Progenitor cell of endocrine pancreas (in vitro differentiated cells): ENCODE measurements around the gene DOK4. TPM values are rescaled to one million over a fixed set of nuclear protein-coding genes. Genes with fewer than 3 reads are reported as not detected.
A peak's percentile ranks its signal among the peaks of the same experiment; 100 is the strongest.

Experiments
- DNase-seq: peaks from one replicate; pipeline ENCODE4 v3.0.0; 2021; ENCODE audit warnings: low spot score; ENCODE audit not compliant: unreplicated experiment
- H3K27ac Mint-ChIP-seq: 2 replicates; pipeline ENCODE4 v1.8.0; 2021; ENCODE audit warnings: mild to moderate bottlenecking, moderate library complexity, mixed read lengths
- H3K27me3 Mint-ChIP-seq: 2 replicates; pipeline ENCODE4 v1.8.0; 2021; ENCODE audit warnings: mixed read lengths
- H3K36me3 Mint-ChIP-seq: 2 replicates; pipeline ENCODE4 v1.8.0; 2022; ENCODE audit warnings: mixed read lengths; ENCODE audit not compliant: insufficient read depth
- H3K4me1 Mint-ChIP-seq: 2 replicates; pipeline ENCODE4 v1.8.0; 2021; ENCODE audit warnings: low read depth, mixed read lengths
- H3K4me3 Mint-ChIP-seq: 2 replicates; pipeline ENCODE4 v1.8.0; 2021; ENCODE audit warnings: low read depth, mild to moderate bottlenecking, moderate library complexity, mixed read lengths
- H3K9me3 Mint-ChIP-seq: 2 replicates; pipeline ENCODE4 v1.8.0; 2021; ENCODE audit warnings: low read depth, mixed read lengths
- total RNA-seq: library from RNA; stranded (reverse); gene quantifications from 2 replicates; pipeline ENCODE4 v1.2.1, GENCODE V29; 2021
- TF ChIP-seq, protein P1 (sequence below): fragments of 200-600 bp; sonication (generic); IDR thresholded peaks from one replicate; pipeline ENCODE4 v1.5.0; 2021; ENCODE audit warnings: antibody characterized with exemption, mild to moderate bottlenecking; ENCODE audit not compliant: unreplicated experiment

Gene DOK4
- total RNA-seq, 1 donor from 2014 or later: 35.0 TPM

DNA sequence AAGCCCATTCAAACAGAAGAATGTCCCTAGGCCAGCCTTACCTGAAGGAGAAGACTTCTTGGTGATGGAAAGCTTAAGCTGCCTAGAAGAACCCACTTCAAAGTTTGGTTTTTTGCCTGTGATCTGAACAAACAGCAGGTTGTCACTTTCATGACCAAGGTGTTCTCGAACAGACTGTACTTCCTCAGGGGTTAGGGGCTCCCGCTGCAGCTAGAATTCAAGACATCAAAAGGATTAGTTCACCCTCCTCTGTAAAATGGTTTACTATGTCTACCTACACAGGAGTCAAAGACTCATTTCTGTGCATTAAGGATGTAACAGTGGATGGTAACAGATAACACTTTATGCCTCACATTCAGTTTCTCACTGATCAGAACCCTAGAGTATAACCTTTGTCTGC, 52.3 kb downstream of the DOK4 start:
- H3K27ac Mint-ChIP-seq: no peak overlapping the region
- TF ChIP-seq, protein P1, sequence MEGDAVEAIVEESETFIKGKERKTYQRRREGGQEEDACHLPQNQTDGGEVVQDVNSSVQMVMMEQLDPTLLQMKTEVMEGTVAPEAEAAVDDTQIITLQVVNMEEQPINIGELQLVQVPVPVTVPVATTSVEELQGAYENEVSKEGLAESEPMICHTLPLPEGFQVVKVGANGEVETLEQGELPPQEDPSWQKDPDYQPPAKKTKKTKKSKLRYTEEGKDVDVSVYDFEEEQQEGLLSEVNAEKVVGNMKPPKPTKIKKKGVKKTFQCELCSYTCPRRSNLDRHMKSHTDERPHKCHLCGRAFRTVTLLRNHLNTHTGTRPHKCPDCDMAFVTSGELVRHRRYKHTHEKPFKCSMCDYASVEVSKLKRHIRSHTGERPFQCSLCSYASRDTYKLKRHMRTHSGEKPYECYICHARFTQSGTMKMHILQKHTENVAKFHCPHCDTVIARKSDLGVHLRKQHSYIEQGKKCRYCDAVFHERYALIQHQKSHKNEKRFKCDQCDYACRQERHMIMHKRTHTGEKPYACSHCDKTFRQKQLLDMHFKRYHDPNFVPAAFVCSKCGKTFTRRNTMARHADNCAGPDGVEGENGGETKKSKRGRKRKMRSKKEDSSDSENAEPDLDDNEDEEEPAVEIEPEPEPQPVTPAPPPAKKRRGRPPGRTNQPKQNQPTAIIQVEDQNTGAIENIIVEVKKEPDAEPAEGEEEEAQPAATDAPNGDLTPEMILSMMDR: no peak
- H3K9me3 Mint-ChIP-seq: no peaks in the 10 kb centered on the region
- H3K27me3 Mint-ChIP-seq: no peaks in the 10 kb centered on the region
- H3K4me1 Mint-ChIP-seq: no peaks in the 10 kb centered on the region
- H3K4me3 Mint-ChIP-seq: no peak overlapping the region
- H3K36me3 Mint-ChIP-seq: peaks cover 30% of the 10 kb centered on the region
- no peak for DNase-seq

DNA sequence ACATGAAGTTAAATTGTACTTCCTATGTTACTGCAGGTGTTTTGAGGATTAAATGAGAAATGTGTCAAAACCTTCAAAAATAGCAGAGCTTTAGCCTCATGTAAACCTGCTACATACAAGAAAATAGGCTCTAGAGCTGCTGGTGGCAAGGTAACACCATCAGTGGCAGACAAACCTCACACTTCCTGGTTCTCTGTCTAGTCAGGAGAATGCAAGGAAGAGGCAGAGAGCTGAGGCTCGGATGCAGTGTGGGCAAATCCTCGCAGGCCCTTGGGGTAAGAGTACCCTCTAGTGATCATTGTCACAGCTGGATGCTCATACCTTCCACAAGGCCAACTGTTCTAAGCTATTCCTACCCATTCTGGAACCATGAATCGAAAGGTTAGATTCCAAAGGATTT, 53.3 kb downstream of the DOK4 start:
- Mint-ChIP-seq H3K27me3 (no peaks in the 10 kb centered on the region), H3K9me3 (no peaks in the 10 kb centered on the region), H3K27ac (no peak overlapping the region), H3K4me1 (no peaks in the 10 kb centered on the region), H3K36me3 (peaks cover 32% of the 10 kb centered on the region), H3K4me3 (no peak overlapping the region)
- no peak for DNase-seq
- TF ChIP-seq, protein P1: no peak

DNA sequence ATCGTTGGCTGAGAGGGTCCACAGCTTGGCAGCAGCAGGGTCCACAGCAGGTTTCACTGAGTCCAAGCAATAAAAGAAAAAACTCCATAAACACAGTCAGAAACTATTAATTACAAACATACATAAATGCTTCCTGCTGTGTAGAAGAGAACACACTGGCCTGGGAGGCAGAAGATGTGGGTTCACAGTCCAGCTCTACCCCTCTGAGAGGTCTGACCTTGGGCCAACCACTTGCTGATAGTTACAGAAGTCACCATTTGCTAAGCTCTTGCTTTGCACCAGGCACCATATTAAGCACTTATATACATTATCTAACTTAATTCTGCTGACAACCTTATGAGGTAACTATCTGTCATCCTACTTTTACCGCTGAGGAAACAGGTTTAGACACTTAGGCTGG, 53.8 kb downstream of the DOK4 start:
- H3K9me3 Mint-ChIP-seq: no peaks in the 10 kb centered on the region
- TF ChIP-seq, protein P1: no peak
- H3K27me3 Mint-ChIP-seq: no peaks in the 10 kb centered on the region
- H3K4me1 Mint-ChIP-seq: no peaks in the 10 kb centered on the region
- no peak overlapping the region for H3K4me3 Mint-ChIP-seq
- no peak for DNase-seq
- H3K27ac Mint-ChIP-seq: no peak overlapping the region
- peaks cover 35% of the 10 kb centered on the region for H3K36me3 Mint-ChIP-seq

DNA sequence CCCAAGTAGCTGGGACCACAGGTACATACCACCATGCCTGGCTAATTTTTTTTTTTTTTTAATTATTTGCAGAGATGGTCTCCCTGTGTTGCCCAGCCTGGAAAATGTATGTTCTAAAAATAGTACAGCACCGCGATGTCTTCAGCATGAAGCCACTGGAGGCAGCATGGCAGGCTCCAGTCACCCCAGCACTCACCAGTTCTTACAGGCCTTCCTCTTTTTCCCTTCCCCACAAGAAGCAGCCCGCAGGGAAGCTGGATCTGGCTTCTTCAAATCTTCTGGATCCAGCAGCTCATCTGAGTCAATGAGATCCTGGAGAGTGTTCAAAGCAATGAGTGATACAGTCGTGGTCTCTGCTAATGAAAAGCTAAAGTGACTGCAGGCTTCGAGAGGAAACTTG, 55.3 kb downstream of the DOK4 start:
- Mint-ChIP-seq H3K27ac (no peak overlapping the region), H3K9me3 (no peaks in the 10 kb centered on the region), H3K36me3 (peaks cover 35% of the 10 kb centered on the region), H3K4me1 (no peaks in the 10 kb centered on the region), H3K27me3 (no peaks in the 10 kb centered on the region), H3K4me3 (no peak overlapping the region)
- TF ChIP-seq, protein P1: no peak
- DNase-seq: no peak

DNA sequence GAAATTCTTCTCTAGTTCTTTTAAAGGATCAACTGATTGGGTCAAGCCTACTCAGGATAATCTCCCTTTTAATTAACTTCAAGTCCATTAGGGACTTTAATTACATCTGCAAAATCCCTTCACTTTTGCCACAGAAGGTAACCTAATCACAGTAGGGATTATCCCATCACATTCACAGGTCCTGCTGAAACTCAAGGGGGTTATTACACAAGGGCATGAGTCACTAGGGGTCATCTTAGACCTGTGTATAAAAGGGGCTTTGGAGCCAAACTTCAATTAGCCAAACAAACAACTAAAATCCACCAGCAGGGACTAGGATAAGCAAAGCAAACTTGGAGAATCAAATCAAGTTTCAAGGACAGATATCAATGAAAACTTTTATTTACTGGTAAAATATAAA, 58.5 kb downstream of the DOK4 start:
- no peak for DNase-seq
- Mint-ChIP-seq H3K4me1 (no peaks in the 10 kb centered on the region), H3K4me3 (no peak overlapping the region), H3K9me3 (no peaks in the 10 kb centered on the region), H3K27ac (peak overlapping the region; percentile 42), H3K27me3 (no peaks in the 10 kb centered on the region), H3K36me3 (peaks cover 24% of the 10 kb centered on the region)
- TF ChIP-seq, protein P1: no peak
